GM15510 (cell line): Measurements from ENCODE around the gene PLEKHO2.

Experiments
- POLR2A ChIP-seq: IDR thresholded peaks from 3 replicates; pipeline ENCODE4 v1.6.1; 2011; ENCODE audit warnings: borderline replicate concordance; ENCODE audit not compliant: insufficient read length; ENCODE audit errors: extremely low read depth

Gene PLEKHO2

GRCh38 chr15:64894395-64895056 lies 52.8 kb downstream of the PLEKHO2 start:
- peak; percentile 84 for TF ChIP-seq POLR2A

GRCh38 chr15:64895285-64896065 lies 53.8 kb downstream of the PLEKHO2 start:
- TF ChIP-seq POLR2A: peak; percentile 43

- no peak for TF ChIP-seq POLR2A
These were observed 54.8 kb downstream of the PLEKHO2 start for GRCh38 chr15:64896371-64897069.

DNA sequence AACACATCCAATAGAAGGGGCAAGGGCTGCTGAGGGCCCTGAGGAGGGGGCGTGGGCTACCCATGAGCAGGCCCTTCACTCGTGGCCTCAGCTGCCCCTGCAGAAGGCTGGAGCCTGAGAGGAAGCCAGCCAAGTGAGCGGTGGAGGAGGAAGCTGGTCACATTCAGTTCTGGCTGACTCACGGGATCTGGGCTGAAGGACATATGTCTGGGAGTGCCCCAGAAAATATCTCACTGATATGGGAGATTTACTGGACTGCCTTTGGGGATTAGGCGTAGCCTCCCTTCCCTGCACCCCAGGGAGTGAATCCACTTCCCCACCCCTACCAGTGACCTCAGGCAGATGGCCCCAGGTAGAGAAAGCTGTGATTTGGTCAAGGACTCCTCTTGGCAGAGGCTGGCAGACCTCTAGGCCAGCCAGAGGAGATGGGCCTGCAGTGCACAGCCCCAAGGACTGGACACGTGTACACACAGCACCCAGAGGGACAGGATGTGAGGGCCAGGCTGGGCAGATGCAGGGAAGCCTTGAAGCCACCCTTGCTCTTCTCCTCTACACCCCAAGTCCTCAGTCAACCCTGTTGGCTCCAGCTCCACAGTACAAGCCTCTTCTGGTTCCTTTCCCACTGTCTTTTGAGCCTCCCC lies 55.8 kb downstream of the PLEKHO2 start:
- no peak for TF ChIP-seq POLR2A

DNA sequence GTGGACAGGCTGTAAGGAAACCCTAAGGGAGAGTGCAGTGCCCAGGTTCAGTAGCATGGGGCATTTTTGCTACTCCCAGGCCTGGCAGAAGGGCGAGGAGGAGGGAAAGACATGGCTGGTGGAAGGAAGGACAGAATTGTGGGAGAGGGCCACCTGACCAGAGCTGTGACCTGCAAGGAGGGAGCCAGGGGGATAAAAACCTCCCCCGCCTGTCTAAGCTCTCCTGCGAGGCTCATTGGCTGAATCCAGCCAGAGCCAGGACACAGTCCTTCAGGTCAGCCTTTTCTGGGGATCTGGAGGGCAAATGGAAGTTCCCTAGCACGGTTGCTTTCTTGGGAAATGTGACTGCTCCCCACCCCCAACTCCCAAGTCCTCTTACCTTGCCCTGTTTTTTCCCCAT lies 56.7 kb downstream of the PLEKHO2 start:
- TF ChIP-seq POLR2A: no peak

DNA sequence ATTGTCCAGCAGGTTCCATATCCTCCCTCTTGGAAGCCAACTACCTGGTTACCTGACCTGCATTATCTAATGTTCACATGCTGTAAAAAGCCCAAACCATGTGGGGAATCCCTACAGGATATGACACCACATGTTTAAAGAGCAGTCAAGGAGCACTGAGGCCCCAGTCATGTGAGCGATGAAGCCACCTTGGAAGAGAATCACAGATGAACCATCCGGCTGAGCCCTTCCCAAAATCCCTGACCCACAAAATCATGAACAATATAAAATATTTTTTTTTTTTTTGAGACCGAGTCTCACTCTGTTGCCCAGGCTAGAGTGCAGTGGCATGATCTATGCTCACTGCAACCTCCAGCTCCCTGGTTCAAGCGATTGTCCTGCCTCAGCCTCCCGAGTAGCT lies 59.4 kb downstream of the PLEKHO2 start:
- no peak for TF ChIP-seq POLR2A

DNA sequence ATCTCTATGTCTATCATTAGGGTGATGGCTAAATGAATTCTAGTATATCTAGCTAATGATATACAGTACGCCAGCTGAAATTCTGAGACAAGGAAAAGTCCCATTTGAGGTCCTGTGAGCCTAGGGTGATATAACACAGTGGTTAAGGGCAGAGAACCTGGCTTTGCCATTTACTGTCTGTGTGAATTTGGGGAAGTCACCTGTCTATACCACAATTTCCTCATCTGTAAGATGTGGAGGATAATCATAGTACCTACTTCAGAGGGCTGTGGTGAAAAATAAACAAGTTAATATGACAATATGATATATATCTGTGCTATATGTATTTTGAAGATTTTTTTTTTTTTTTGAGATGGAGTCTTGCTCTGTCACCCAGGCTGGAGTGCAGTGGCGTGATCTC lies 60.2 kb downstream of the PLEKHO2 start:
- no peak for TF ChIP-seq POLR2A

GRCh38 chr15:64902863-64903262 lies 61.1 kb downstream of the PLEKHO2 start:
- TF ChIP-seq POLR2A: no peak

DNA sequence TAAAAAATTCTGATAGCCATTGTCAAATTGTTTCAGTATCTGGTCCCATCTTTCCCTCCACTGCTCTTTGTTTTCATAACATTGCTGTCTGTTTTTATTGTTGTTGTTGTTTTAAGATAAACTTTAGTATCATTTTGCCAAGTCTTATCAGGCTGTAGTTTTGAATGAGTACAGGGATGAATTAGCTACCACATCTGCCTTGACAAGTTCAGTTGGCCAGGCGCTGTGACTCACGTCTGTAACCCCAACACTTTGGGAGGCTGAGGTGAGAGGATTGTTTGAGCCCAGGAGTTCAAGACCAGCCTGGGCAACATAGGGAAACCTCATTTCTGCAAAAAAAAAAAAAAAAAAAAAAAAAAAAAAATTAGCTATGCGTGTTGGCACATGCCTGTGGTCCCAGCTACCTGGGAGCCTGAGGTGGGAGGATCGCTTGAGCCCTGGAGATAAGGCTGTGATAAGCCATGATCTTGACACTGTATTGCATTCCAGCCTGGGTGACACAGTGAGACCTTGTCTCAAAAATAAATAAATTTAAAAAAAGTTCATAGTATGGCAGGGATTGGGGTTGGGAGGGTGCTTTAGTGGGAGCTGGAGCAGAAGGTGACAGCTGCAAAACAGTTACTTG lies 61.7 kb downstream of the PLEKHO2 start:
- no peak for TF ChIP-seq POLR2A

- no peak for TF ChIP-seq POLR2A
These were observed 62.5 kb downstream of the PLEKHO2 start for GRCh38 chr15:64904189-64904588.

DNA sequence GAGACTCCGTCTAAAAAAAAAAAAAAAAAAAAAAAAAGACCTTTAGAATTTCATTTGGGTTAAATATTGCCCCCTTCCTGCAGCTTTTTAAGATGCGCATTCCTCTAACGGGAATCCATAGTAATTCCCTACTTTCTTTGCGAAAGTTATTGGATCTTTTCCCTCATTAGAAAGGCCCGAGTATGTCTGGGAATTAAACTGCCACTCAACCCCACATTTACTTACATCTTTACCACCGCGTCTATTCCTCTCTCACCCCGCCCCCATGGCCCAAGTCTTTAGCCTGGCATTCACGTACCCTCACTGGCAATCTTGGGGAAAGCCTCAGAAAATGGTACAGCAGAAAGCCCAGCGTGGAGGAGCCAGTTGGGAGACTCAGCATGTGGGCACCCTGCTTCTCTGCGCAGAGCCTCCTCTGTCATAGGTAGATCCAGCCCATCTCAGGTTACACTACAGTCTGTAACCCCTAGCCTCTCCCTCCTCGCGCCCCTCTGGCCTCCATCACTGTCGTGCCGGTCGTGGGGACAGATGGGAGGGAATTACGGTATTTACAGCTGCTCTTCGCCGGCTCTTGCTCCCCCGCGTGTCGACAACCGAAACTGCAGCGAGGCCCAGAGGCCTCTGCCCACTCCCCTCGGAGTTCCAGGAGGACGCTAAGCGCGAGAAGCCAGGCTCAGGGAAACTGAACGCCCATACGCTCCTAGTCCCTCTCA lies 63.6 kb downstream of the PLEKHO2 start:
- TF ChIP-seq POLR2A: no peak

GRCh38 chr15:64905941-64906340 lies 64.2 kb downstream of the PLEKHO2 start:
- TF ChIP-seq POLR2A: no peak

- TF ChIP-seq POLR2A: no peak
These were observed 64.7 kb downstream of the PLEKHO2 start for GRCh38 chr15:64906402-64906801.

DNA sequence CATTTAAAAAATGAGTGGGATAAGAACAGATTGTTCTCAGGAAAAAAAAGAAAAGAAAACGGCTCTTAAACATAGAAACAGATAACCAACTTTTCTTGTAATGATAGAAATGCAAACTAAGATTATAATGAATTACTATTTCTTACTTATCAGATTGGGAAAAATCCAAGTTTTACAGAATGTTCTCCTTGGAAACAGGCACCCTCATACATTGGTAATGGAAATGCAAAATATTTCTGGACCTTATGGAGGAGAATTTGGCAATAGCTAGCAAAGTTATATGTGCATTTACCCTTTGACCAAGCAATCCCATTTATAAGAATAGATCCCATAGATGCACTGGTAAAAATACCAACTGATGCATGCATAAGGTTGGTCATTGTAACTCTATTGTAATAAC lies 66.3 kb downstream of the PLEKHO2 start:
- TF ChIP-seq POLR2A: no peak

DNA sequence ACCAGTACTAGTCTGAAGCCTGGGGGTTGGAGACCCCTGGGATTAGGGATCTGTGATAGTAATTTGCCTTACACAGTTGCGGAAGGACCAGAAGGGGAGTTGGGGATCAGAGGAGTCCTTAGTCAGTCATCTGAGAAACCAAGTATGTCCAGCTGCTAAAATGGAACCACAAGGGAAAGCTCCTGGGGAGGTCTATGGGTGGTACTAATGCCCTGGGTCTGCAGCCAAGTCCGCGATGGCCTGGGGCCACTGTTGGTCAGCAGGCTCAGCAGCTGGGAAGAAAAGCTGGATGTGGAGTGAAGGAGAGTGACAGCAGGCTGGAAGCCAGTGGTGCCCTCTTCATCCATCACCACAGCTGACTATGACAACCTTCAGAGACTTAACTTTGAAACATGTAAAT lies 67.8 kb downstream of the PLEKHO2 start:
- no peak for TF ChIP-seq POLR2A
